PFSK-1 (cell line): ENCODE results near the gene CAMKK2.

Experiments used
- REST ChIP-seq, 2 experiments: IDR thresholded peaks; 2 replicates each; pipeline versions ENCODE4 v1.6.1 to v1.8.0; 2011 to 2012; ENCODE audit warnings: low read depth in 2 of 2, low read length in 2 of 2, control low read depth in 1 of 2, inconsistent platforms in 1 of 2, mild to moderate bottlenecking in 1 of 2, moderate library complexity in 1 of 2; ENCODE audit not compliant: insufficient read depth in 1 of 2
- TAF1 ChIP-seq: IDR thresholded peaks from 2 replicates; pipeline ENCODE4 v1.6.1; 2012; ENCODE audit warnings: low read length, control low read depth, borderline replicate concordance; ENCODE audit not compliant: insufficient read depth

GRCh38 chr12:121323908-121324307 is 27.4 kb upstream of the CAMKK2 start:
- no peak for TF ChIP-seq REST (IDR thresholded peaks at IDR 0.05; ENCODE audit: insufficient read depth in 1 of 2, low read depth in 2 of 2, low read length in 2 of 2)
- no peak for TF ChIP-seq TAF1
